Measurements from ENCODE around the gene CCDC28B.
"Not testable (repeated sequence)": the region's sequence is repeated elsewhere in the genome, so short reads cannot be mapped to it uniquely, and the experiment has no call there.

CCDC28B gene

GRCh38 chr1:32200226-32201010 is at the start of gene CCDC28B:
TSS of gene CCDC28B (plus strand) at chr1:32200595. CDS start at chr1:32201936, 1,341 bp downstream.
- peak; percentile 77 for DNase-seq
- H3K9me3 Mint-ChIP-seq, result no peaks in the 10 kb centered on the region
- H3K27ac Mint-ChIP-seq, result peak within 1 kb of the TSS; percentile 79
- H3K27me3 Mint-ChIP-seq, result no peaks in the 10 kb centered on the region
- H3K36me3 Mint-ChIP-seq (ENCODE audit: low read depth), result peaks cover 45% of the 10 kb centered on the region
- H3K4me3 Mint-ChIP-seq, result peak within 1 kb of the TSS; percentile 80
- H3K4me1 Mint-ChIP-seq (ENCODE audit: low read depth), result peaks cover 72% of the 10 kb centered on the region

- Mint-ChIP-seq H3K27me3 (no peaks in the 10 kb centered on the region), H3K9me3 (peaks cover 6% of the 10 kb centered on the region), H3K4me1 (ENCODE audit: low read depth) (peaks cover 23% of the 10 kb centered on the region), H3K4me3 (no peak overlapping the region), H3K27ac (no peak overlapping the region), H3K36me3 (ENCODE audit: low read depth) (peaks cover 52% of the 10 kb centered on the region)
- DNase-seq, result no peak
Observed at GRCh38 chr1:32150847-32151246, 49.5 kb upstream of the CCDC28B start.

GRCh38 chr1:32151319-32151787 is 49.0 kb upstream of the CCDC28B start:
- H3K36me3 Mint-ChIP-seq (ENCODE audit: low read depth), result peaks cover 52% of the 10 kb centered on the region
- H3K27ac Mint-ChIP-seq, result no peak overlapping the region
- no peaks in the 10 kb centered on the region for H3K27me3 Mint-ChIP-seq
- no peak overlapping the region for H3K4me3 Mint-ChIP-seq
- DNase-seq, result no peak
- peaks cover 19% of the 10 kb centered on the region for H3K4me1 Mint-ChIP-seq (ENCODE audit: low read depth)
- peaks cover 6% of the 10 kb centered on the region for H3K9me3 Mint-ChIP-seq

- H3K9me3 Mint-ChIP-seq, result no peaks in the 10 kb centered on the region
- H3K4me3 Mint-ChIP-seq, result no peak overlapping the region
- no peak for DNase-seq
- H3K36me3 Mint-ChIP-seq (ENCODE audit: low read depth), result peaks cover 95% of the 10 kb centered on the region
- peak overlapping the region; percentile 81 for H3K27ac Mint-ChIP-seq
- H3K27me3 Mint-ChIP-seq, result no peaks in the 10 kb centered on the region
- peaks cover 11% of the 10 kb centered on the region for H3K4me1 Mint-ChIP-seq (ENCODE audit: low read depth)
Observed at GRCh38 chr1:32159189-32159588, 41.2 kb upstream of the CCDC28B start.

GRCh38 chr1:32163405-32163804 is 37.0 kb upstream of the CCDC28B start:
- Mint-ChIP-seq H3K9me3 (no peaks in the 10 kb centered on the region), H3K27ac (no peak overlapping the region), H3K27me3 (no peaks in the 10 kb centered on the region), H3K4me3 (no peak overlapping the region), H3K4me1 (ENCODE audit: low read depth) (peaks cover 10% of the 10 kb centered on the region), H3K36me3 (ENCODE audit: low read depth) (peaks cover 92% of the 10 kb centered on the region)
- DNase-seq, result no peak

- H3K9me3 Mint-ChIP-seq; H3K4me3 Mint-ChIP-seq; DNase-seq; H3K27me3 Mint-ChIP-seq; H3K27ac Mint-ChIP-seq; H3K4me1 Mint-ChIP-seq (ENCODE audit: low read depth): not testable (repeated sequence)
- peaks cover 87% of the 10 kb centered on the region for H3K36me3 Mint-ChIP-seq (ENCODE audit: low read depth)
Observed at GRCh38 chr1:32165633-32166032, 34.8 kb upstream of the CCDC28B start.

- Mint-ChIP-seq H3K36me3 (ENCODE audit: low read depth) (peaks cover 82% of the 10 kb centered on the region), H3K27ac (no peak overlapping the region), H3K4me1 (ENCODE audit: low read depth) (peaks cover 13% of the 10 kb centered on the region), H3K9me3 (no peaks in the 10 kb centered on the region), H3K27me3 (no peaks in the 10 kb centered on the region), H3K4me3 (no peak overlapping the region)
- DNase-seq, result no peak
Observed at GRCh38 chr1:32170991-32171390, 29.4 kb upstream of the CCDC28B start.

- H3K9me3 Mint-ChIP-seq, result no peaks in the 10 kb centered on the region
- peaks cover 13% of the 10 kb centered on the region for H3K4me1 Mint-ChIP-seq (ENCODE audit: low read depth)
- H3K36me3 Mint-ChIP-seq (ENCODE audit: low read depth), result peaks cover 76% of the 10 kb centered on the region
- no peak overlapping the region for H3K4me3 Mint-ChIP-seq
- H3K27me3 Mint-ChIP-seq, result no peaks in the 10 kb centered on the region
- DNase-seq, result no peak
- H3K27ac Mint-ChIP-seq, result peak overlapping the region; percentile 65
Observed at GRCh38 chr1:32172621-32173245, 27.7 kb upstream of the CCDC28B start.

- H3K4me3 Mint-ChIP-seq, result peak overlapping the region; percentile 98
- no peak for DNase-seq
- H3K27ac Mint-ChIP-seq, result peak overlapping the region; percentile 99
- H3K27me3 Mint-ChIP-seq, result no peaks in the 10 kb centered on the region
- peaks cover 62% of the 10 kb centered on the region for H3K36me3 Mint-ChIP-seq (ENCODE audit: low read depth)
- H3K9me3 Mint-ChIP-seq, result no peaks in the 10 kb centered on the region
- H3K4me1 Mint-ChIP-seq (ENCODE audit: low read depth), result peaks cover 37% of the 10 kb centered on the region
Observed at GRCh38 chr1:32178380-32179192, 21.8 kb upstream of the CCDC28B start.

GRCh38 chr1:32179193-32179442 is 21.3 kb upstream of the CCDC28B start:
- H3K27ac Mint-ChIP-seq, result peak overlapping the region; percentile 99
- H3K4me3 Mint-ChIP-seq, result peak overlapping the region; percentile 98
- H3K4me1 Mint-ChIP-seq (ENCODE audit: low read depth), result peaks cover 42% of the 10 kb centered on the region
- DNase-seq, result no peak
- H3K36me3 Mint-ChIP-seq (ENCODE audit: low read depth), result peaks cover 62% of the 10 kb centered on the region
- no peaks in the 10 kb centered on the region for H3K9me3 Mint-ChIP-seq
- H3K27me3 Mint-ChIP-seq, result no peaks in the 10 kb centered on the region

GRCh38 chr1:32179443-32180185 is 20.8 kb upstream of the CCDC28B start, which contains the start of gene TXLNA:
TSS of gene TXLNA (plus strand) at chr1:32179675. CDS start at chr1:32180346, 671 bp downstream.
- peaks cover 62% of the 10 kb centered on the region for H3K36me3 Mint-ChIP-seq (ENCODE audit: low read depth)
- H3K27ac Mint-ChIP-seq, result peak within 1 kb of the TSS; percentile 99
- no peaks in the 10 kb centered on the region for H3K27me3 Mint-ChIP-seq
- no peaks in the 10 kb centered on the region for H3K9me3 Mint-ChIP-seq
- H3K4me3 Mint-ChIP-seq, result peak within 1 kb of the TSS; percentile 98
- DNase-seq, result peak; percentile 94
- H3K4me1 Mint-ChIP-seq (ENCODE audit: low read depth), result peaks cover 47% of the 10 kb centered on the region

GRCh38 chr1:32180186-32181060 is 20.0 kb upstream of the CCDC28B start:
- Mint-ChIP-seq H3K27ac (peak overlapping the region; percentile 99), H3K9me3 (no peaks in the 10 kb centered on the region), H3K4me3 (peak overlapping the region; percentile 98), H3K27me3 (no peaks in the 10 kb centered on the region), H3K4me1 (ENCODE audit: low read depth) (peaks cover 52% of the 10 kb centered on the region), H3K36me3 (ENCODE audit: low read depth) (peaks cover 62% of the 10 kb centered on the region)
- peak; percentile 60 for DNase-seq

- Mint-ChIP-seq H3K27me3 (no peaks in the 10 kb centered on the region), H3K9me3 (no peaks in the 10 kb centered on the region), H3K36me3 (ENCODE audit: low read depth) (peaks cover 68% of the 10 kb centered on the region), H3K4me3 (peak overlapping the region; percentile 98), H3K4me1 (ENCODE audit: low read depth) (peaks cover 54% of the 10 kb centered on the region), H3K27ac (peak overlapping the region; percentile 99)
- DNase-seq, result no peak
Observed at GRCh38 chr1:32181065-32181464, 19.3 kb upstream of the CCDC28B start.
